AG04450 (cell line): ENCODE results near the gene OR8D4. TPM values are rescaled to one million over a fixed set of nuclear protein-coding genes. Genes with fewer than 3 reads are reported as not detected.

Source experiments
- CTCF ChIA-PET: fragments of 300-600, 350-600 bp; formaldehyde crosslinking; extraction: SDS; loops from one replicate; lab custom pipeline; 2022; ENCODE audit warnings: antibody characterized with exemption, inconsistent platforms; lab: Charles Lee
- POLR2A ChIA-PET: fragments of 350-600 bp; formaldehyde crosslinking; extraction: SDS; loops from one replicate; lab custom pipeline; 2021; ENCODE audit warnings: antibody characterized with exemption, inconsistent platforms; lab: Yijun Ruan, JAX
- DNase-seq: peaks from one replicate; pipeline ENCODE4 v3.0.0-alpha.2; 2011; ENCODE audit warnings: low read depth, low spot score
- H3K27ac ChIP-seq: one replicate; pipeline ENCODE4 v1.5.1; 2012; ENCODE audit warnings: low read depth, low read length, control low read depth
- H3K27me3 ChIP-seq: one replicate; pipeline ENCODE4 v1.6.0; 2012; ENCODE audit warnings: low read length; ENCODE audit not compliant: control insufficient read depth, insufficient read depth
- H3K4me3 ChIP-seq: 2 replicates; pipeline ENCODE4 v1.5.1; 2011; ENCODE audit warnings: mild to moderate bottlenecking, low read depth, low read length, control low read depth
- H3K9me3 ChIP-seq: 2 replicates; pipeline ENCODE4 v1.5.1; 2012; ENCODE audit warnings: low read length; ENCODE audit not compliant: control insufficient read depth, insufficient read depth
- polyA plus RNA-seq: library from polyadenylated mRNA; depleted of rRNA; stranded (reverse); fragments of >200 nt; gene quantifications from 2 replicates; pipeline ENCODE4 v1.2.3, GENCODE V29; 2011
- TF ChIP-seq, protein P1 (sequence below): IDR thresholded peaks from 2 replicates; pipeline ENCODE4 v1.5.1; 2011; ENCODE audit warnings: low read depth, low read length, control low read depth, inconsistent platforms

OR8D4 gene
- polyA plus RNA-seq, 1 experiment, result not detected

DNA sequence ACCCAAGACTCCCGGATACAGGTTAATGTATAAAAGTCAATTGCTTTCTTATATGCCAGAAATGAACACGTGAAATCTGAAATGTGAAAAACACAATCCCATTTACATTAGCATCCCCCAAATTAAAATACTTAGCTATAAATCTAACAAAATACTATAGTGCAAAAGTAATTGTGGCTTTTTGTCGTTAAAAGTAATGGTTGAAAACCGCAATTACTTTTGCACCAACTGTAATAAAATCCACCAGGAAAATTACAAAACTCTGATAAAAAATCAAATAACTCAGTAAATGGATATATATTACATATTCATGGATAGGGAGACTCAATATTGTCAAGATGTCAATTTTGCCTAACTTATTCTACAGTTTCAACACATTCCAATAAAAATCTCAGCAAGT is 21.1 kb upstream of the OR8D4 start:
- Histone ChIP-seq H3K27me3 (no peaks in the 10 kb centered on the region), H3K4me3 (no peak overlapping the region), H3K27ac (no peak overlapping the region), H3K9me3 (no peaks in the 10 kb centered on the region)
- TF ChIP-seq, protein P1, sequence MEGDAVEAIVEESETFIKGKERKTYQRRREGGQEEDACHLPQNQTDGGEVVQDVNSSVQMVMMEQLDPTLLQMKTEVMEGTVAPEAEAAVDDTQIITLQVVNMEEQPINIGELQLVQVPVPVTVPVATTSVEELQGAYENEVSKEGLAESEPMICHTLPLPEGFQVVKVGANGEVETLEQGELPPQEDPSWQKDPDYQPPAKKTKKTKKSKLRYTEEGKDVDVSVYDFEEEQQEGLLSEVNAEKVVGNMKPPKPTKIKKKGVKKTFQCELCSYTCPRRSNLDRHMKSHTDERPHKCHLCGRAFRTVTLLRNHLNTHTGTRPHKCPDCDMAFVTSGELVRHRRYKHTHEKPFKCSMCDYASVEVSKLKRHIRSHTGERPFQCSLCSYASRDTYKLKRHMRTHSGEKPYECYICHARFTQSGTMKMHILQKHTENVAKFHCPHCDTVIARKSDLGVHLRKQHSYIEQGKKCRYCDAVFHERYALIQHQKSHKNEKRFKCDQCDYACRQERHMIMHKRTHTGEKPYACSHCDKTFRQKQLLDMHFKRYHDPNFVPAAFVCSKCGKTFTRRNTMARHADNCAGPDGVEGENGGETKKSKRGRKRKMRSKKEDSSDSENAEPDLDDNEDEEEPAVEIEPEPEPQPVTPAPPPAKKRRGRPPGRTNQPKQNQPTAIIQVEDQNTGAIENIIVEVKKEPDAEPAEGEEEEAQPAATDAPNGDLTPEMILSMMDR, result no peak
- no peak for DNase-seq
- ChIA-PET CTCF (no interaction called here), POLR2A (no interaction called here)

DNA sequence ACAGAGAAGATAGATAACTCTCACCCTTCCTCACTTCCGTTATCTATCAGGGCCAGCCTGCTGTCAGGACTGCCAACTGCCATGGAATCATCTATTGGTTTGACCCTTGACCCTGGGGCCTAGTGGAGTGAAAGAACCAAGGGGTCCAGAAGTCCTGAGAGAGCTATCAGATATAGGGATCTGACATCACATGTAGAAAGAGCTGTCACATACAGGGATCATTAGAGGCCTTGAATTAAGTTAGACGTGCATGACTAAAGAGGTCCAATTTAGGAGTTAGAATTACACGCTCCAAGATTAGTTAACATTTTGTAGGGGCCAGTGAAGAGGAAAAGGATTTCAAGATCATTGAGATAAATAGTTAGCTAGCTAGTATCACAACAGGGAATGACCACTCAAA is 16.4 kb upstream of the OR8D4 start, which contains the start of gene TMEM225:
TMEM225 (minus strand) TSS at position 101 of the 400 bp plus-strand sequence. CDS start 245 bp downstream, outside the sequence.
- Histone ChIP-seq H3K9me3 (no peaks in the 10 kb centered on the region), H3K4me3 (no peak within 1 kb of the TSS), H3K27me3 (no peaks in the 10 kb centered on the region), H3K27ac (no peak within 1 kb of the TSS)
- CTCF ChIA-PET, result no interaction called here
- TF ChIP-seq, protein P1, result no peak
- POLR2A ChIA-PET, result no interaction called here
- DNase-seq, result no peak

DNA sequence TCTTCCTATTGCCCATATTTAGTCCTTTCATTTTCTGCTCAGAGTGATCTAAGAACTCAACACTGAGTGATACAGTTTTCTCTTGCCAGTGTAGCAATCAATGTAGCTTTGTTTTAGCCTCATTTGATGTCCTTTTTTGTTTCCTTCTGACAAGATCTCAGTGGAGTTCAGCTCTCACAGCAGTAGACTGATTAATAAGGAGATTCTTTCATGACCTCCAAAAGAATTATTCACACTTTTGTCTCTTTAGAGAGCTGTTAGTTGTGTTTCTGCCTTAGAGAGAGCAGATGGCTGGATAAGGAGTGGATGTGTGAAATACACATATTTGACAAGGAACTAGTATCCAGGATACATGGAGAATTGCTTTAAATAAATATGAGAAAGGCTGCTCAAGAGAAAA is 9.9 kb upstream of the OR8D4 start:
- Histone ChIP-seq H3K4me3 (no peak overlapping the region), H3K27ac (no peak overlapping the region), H3K27me3 (no peaks in the 10 kb centered on the region), H3K9me3 (no peaks in the 10 kb centered on the region)
- DNase-seq, result no peak
- TF ChIP-seq, protein P1, result no peak
- CTCF ChIA-PET, result no interaction called here
- POLR2A ChIA-PET, result no interaction called here

DNA sequence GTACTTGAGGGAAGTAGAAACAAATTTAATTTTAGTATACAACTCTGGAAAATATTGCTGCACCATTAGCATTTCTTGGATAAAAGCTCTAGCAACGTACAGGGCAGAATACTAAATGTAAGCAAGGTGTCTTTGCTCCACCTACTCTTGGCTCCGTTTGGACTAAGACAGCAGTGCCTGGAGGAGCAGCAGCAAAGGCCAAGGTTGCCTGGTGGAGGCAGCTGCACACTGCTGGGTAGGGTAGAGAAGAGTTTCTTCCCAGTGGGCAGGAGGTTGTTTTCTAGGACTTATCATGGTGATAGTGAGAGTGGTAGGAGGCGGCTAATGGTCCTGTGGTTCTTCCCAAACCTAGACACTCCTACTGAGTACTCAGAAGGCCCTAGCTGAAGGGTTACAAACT is 2.2 kb upstream of the OR8D4 start:
- no peak for DNase-seq
- Histone ChIP-seq H3K9me3 (no peaks in the 10 kb centered on the region), H3K27ac (no peak overlapping the region), H3K4me3 (no peak overlapping the region), H3K27me3 (peaks cover 2% of the 10 kb centered on the region)
- TF ChIP-seq, protein P1, result no peak
- ChIA-PET CTCF (no interaction called here), POLR2A (no interaction called here)

DNA sequence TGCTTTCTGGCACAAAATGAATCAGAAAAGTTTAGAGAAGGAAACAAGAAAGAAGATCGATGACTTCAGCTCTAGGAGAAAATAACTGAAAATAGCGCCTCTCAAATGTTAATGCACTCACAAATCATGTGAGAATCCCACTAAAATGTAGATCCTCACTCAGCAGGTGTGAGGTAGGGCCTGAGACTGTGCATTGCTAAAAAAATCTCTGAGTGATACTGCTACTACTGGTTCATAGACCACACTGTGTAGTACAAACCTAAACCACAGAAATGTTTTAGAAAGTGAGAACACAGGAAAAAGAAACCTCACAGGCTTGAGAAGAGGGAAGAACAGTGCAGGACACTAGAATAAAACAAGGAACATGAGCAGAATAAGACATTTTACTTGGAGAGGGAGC is 2.0 kb downstream of the OR8D4 start:
- no peak overlapping the region for H3K27ac ChIP-seq
- peaks cover 2% of the 10 kb centered on the region for H3K27me3 ChIP-seq
- DNase-seq, result no peak
- ChIA-PET POLR2A (no interaction called here), CTCF (no interaction called here)
- H3K4me3 ChIP-seq, result no peak overlapping the region
- H3K9me3 ChIP-seq, result no peaks in the 10 kb centered on the region
- TF ChIP-seq, protein P1, result no peak
